ENCODE data around the gene LRRC56. TPM values are rescaled to one million over a fixed set of nuclear protein-coding genes. Genes with fewer than 3 reads are reported as not detected.

The LRRC56 gene
- total RNA-seq, 1 experiment from 2014 or later: 0.57 TPM

DNA sequence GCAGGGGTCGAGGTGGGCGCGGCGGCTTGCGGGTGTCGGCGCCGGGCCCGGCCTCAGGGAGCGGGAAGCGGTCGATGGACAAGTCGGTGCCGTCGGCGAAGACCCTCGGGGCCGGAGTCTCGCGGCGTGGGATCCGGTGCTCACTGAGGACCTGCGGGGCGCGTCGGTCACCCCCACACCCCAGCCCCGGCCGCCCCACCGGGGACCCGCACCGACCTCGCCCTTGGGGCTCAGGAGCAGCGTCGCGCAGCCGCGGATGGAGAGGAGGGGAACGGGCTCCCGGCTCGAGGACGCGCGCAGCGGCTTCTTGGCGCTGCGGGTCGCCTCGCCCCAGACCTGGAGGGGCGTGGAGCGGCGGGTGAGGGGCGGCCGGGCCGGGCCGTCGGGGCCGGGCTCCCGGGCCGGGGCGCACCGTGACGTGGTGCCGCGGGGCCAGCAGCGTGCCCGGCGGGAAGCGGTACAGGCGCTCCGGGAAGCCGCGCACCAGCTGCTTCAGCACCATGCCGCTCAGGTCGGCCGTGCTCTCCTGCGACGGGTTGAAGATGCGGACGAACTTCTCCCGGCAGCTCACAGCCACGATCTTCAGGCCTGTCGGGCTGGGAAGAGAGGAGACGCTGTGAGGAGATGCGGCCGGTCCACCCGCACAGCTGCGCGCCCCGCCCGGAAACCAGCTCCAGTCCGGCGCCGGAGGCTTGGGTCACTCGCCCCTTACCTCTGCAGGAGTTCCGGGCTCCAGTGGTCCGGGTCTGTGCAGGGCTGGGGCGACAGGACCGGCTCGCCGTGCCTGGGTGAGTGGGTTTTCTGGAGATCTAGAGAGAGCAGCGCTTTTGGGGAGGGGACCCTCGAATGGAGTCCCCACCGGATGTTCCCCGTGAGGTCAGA is 18.7 kb downstream of the LRRC56 start:
- no peak for DNase-seq (ENCODE audit: extremely low read depth, low read depth)

DNA sequence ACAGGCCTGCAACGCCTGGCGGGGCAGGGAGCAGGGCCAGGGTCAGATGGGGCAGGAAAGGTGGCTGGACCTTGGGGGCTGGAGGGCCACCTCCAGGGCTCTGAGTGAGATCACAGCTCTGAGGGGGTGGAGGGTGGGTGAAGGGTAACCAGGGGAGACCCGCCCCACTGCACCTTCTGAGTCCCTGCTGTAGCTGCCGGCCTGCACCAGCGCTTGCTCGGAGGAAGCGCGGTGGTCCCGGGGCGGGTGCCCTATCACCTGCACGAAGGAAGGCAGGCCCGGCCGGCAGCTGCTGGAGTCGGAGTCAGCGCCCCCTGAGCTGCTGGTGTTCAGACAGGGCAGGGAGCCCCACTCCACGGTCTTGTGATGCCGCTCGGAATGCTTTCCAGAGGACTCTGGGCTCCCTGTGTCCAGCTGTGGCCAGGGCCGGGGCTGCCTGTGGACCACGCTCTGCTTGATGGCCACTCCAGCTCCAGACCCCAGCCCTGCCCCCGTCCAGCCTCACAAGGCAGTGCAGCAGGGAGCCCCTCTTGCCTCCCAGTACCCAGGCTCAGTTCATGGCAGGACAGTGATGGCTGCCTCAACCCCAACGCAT is 19.4 kb downstream of the LRRC56 start:
- no peak for DNase-seq (ENCODE audit: extremely low read depth, low read depth)

DNA sequence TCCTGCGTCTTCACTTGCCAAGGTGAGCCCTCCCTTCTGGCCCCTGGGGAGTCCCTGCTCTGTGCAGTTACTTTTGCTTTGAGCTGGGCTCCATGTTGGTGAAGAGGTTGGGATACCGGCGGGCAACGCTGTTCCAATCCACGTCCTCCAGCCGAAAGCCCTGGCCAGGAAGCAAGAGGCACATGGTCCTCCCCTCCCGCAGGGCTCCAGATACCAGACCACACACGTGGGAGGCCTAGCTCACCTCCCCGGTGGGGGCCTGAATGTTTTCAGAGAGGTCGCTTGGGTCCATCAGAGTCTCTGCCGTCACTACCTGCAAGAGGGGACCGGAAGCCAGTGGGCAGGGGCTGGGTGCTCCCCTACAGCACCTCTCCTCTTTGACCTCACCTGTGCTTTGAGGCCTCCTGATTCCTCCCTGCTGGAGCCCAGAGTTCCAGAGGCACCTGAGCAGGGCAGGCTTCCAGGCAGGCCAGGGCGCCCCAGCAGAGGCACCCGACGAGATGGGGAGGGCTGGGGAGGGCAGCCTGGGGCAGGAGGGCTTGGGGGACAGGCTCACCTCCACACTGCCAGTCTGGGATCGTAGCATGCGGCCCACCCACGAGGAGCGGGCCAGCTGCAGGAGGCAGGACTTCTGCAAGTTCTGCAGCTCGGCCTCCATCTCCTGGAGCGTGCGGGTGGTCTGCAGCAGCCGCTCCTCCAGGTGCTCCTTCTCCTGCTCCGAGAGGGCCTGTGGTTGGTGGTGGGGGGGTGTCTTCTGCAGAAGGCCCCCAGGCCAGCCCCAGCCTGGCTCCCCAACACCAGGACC is 20.2 kb downstream of the LRRC56 start:
- DNase-seq (ENCODE audit: extremely low read depth, low read depth): no peak

DNA sequence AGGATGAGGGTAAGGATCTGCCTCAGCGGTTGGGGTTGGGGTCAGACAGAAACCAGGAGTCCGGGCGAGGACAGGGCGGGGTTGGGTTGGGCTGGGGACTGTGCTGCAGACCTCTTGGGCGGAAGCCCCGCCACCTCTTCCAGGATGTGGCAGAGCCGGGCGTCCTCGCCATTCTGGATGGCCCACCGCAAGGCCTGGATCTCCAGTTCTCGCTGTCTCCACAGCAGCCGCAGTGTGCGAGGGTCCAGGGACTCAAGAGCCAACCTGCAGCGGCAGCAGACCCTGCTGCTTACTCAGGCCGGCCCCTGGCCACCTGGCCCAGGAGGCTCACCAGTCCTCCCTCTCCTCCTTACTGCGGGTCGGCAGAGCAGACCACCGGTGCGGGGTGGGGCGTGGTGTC is 21.2 kb downstream of the LRRC56 start:
- no peak for DNase-seq (ENCODE audit: extremely low read depth, low read depth)

- DNase-seq (ENCODE audit: extremely low read depth, low read depth): no peak
Observed at GRCh38 chr11:559020-559620, 21.8 kb downstream of the LRRC56 start.

DNA sequence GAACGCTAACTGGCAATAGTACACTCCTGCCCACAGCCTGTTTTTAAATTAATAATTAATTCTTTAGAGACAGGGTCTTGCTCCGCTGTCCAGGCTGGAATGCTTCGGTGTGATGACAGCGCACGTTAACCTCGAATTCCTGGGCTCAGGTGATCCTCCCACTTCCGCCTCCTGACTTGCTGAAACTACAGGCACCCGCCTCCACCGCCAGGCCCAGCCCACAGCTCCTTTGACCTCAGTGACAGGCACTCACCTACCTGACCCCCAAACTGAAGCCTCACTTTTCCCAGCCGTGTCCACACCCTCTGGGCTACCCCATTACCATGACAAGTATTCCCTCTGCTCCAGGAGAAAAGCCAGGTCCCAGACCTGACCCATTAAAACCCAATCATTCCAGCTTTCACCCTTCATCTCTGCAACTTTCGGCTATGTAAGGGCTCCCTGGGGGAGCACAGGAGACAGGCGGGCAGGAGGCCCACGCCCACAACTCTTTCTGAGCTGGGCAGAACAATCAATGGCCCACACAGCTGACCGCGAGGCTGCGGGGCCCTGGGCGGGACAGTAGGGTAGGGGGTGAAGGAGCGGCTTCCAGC is 22.5 kb downstream of the LRRC56 start:
- no peak for DNase-seq (ENCODE audit: extremely low read depth, low read depth)

- peak; percentile 75 for DNase-seq (ENCODE audit: extremely low read depth, low read depth)
Observed at GRCh38 chr11:560305-561147, 23.2 kb downstream of the LRRC56 start, which contains the start of the genes LMNTD2 and RASSF7. TSS of gene LMNTD2 (minus strand) at chr11:560738. CDS start at chr11:560716, 22 bp downstream. TSS of gene RASSF7 (plus strand) at chr11:560970. CDS start at chr11:561769, 799 bp downstream.

GRCh38 chr11:561148-562003 is 24.0 kb downstream of the LRRC56 start:
- no peak for DNase-seq (ENCODE audit: extremely low read depth, low read depth)

- no peak for DNase-seq (ENCODE audit: extremely low read depth, low read depth)
Observed at GRCh38 chr11:562046-562645, 24.8 kb downstream of the LRRC56 start.

DNA sequence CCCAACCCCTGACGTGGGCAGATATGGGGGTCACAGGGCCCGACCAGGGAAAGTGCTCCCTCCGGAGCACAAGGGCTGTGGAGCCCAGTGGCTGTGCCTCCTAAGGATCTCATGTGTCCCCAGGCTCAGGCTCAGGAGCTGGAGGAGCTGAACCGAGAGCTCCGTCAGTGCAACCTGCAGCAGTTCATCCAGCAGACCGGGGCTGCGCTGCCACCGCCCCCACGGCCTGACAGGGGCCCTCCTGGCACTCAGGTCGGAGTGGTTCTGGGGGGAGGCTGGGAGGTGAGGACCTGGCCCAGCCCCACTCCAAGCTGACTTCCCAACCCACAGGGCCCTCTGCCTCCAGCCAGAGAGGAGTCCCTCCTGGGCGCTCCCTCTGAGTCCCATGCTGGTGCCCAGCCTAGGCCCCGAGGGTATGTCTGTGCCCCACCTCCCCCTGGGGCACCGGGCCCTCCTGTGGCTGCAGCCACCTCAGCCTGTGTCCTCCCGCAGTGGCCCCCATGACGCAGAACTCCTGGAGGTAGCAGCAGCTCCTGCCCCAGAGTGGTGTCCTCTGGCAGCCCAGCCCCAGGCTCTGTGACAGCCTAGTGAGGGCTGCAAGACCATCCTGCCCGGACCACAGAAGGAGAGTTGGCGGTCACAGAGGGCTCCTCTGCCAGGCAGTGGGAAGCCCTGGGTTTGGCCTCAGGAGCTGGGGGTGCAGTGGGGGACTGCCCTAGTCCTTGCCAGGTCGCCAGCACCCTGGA is 25.9 kb downstream of the LRRC56 start:
- DNase-seq (ENCODE audit: extremely low read depth, low read depth): no peak

- DNase-seq (ENCODE audit: extremely low read depth, low read depth): no peak
Observed at GRCh38 chr11:563812-564578, 26.7 kb downstream of the LRRC56 start.

GRCh38 chr11:565921-566509 is 28.7 kb downstream of the LRRC56 start:
- no peak for DNase-seq (ENCODE audit: extremely low read depth, low read depth)

- DNase-seq (ENCODE audit: extremely low read depth, low read depth): no peak
Observed at GRCh38 chr11:567011-567628, 29.8 kb downstream of the LRRC56 start.

- no peak for DNase-seq (ENCODE audit: extremely low read depth, low read depth)
Observed at GRCh38 chr11:567629-568292, 30.4 kb downstream of the LRRC56 start.

All from NCI-H460 (cell line).